ENCODE results near the gene ZBTB33.

The ZBTB33 gene

GRCh38 chrX:120262859-120263708, 12.5 kb downstream of the ZBTB33 start:
- FAIRE-seq (no peak), DNase-seq (ENCODE audit: insufficient read length, low spot score) (no peak)

- DNase-seq (ENCODE audit: insufficient read length, low spot score): no peak
- FAIRE-seq: no peak
Observed at GRCh38 chrX:120264341-120264740, 13.7 kb downstream of the ZBTB33 start.

GRCh38 chrX:120269373-120270035, 18.9 kb downstream of the ZBTB33 start:
- DNase-seq (ENCODE audit: insufficient read length, low spot score) (no peak), FAIRE-seq (no peak)

- FAIRE-seq (no peak), DNase-seq (ENCODE audit: insufficient read length, low spot score) (no peak)
Observed at GRCh38 chrX:120270567-120270966, 20.0 kb downstream of the ZBTB33 start.

DNA sequence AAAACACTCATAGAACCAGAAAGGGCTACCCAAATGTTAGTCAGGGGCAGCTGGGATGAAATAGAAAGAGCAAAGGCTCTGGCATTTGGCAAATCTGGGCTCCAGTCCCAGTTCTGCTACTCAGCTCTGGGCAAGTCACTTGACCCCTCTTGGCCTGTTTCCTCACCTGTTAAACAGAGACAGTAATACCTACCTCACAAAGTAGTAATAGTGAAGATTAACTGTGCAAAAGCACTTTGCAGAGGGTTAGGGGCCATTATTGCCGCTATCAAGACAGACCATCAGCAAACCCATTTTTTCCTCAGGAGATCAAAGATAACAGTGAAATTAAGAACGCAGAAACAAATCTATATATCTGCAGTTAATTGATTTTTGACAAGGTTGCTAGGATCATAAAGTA, 20.6 kb downstream of the ZBTB33 start:
- no peak for FAIRE-seq
- DNase-seq (ENCODE audit: insufficient read length, low spot score): no peak

DNA sequence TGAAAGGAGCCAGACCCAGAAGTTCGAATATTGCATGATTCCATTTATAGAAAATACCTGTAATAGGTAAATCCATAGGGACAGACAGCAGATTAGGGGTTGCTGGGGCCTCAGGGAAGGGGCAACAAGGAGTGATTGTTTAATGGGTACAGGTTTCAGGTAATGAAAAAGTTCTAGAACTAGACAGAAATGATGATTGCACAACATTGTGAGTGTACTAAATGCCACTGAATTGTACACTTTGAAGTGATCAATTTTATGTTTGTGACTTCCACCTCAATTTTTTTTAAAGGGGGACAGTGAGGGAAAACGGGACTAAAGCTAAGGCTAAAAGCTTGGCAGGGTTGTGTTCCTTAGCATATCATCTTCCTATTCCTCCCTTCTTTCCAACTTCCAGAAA, 23.5 kb downstream of the ZBTB33 start:
- FAIRE-seq (no peak), DNase-seq (ENCODE audit: insufficient read length, low spot score) (no peak)

GRCh38 chrX:120274958-120275357, 24.3 kb downstream of the ZBTB33 start:
- no peak for DNase-seq (ENCODE audit: insufficient read length, low spot score)
- FAIRE-seq: no peak

DNA sequence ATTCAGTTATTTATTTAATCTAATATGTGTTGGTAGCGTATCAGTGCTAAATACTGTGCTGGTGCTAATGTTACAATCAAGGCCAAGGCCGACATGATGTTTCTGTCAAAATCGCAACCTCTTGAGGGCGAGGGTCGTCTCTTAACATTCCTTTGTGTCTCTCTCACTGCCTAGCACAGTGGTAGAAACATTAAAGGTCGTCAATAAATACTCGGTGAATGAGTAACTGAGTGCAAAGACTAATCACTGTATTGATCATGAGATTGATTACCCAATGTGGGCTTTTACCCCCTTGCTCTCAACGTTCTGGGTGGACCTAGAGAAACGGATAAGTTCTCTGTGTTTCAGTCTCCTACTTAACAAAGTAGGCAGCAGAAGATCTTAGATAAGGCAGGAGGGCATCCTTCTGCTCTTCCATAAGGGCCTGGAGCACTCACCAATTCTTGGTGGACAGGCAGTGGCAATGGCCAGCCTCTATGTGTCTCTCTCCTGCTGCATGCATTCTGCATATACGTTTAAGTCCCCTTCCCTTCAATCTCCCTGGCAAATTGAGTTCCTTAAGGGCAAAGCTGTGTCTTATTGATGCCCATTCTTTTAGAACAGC, 30.5 kb downstream of the ZBTB33 start:
- DNase-seq (ENCODE audit: insufficient read length, low spot score) (no peak), FAIRE-seq (no peak)

DNA sequence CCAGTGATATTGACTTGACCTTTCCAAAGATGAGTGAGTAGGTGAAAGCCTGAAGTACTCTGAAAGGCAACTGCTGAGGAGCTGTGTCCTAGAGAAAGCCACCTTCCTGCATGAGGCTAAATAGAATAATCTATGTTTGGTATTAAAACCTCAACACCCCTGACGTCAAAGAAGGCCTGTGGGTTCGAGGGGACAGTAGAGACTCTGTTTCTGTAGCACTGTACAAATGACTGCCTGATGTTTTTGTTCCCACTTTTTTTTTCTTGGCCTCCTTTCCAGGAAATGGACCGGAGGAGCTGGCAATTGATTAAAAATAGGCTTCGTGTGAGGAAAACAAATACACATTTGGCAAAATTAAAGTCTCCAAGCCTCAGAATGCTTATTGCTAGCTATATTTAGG, 31.1 kb downstream of the ZBTB33 start:
- FAIRE-seq (no peak), DNase-seq (ENCODE audit: insufficient read length, low spot score) (no peak)

GRCh38 chrX:120282697-120283096, 32.1 kb downstream of the ZBTB33 start:
- FAIRE-seq (no peak), DNase-seq (ENCODE audit: insufficient read length, low spot score) (no peak)

DNA sequence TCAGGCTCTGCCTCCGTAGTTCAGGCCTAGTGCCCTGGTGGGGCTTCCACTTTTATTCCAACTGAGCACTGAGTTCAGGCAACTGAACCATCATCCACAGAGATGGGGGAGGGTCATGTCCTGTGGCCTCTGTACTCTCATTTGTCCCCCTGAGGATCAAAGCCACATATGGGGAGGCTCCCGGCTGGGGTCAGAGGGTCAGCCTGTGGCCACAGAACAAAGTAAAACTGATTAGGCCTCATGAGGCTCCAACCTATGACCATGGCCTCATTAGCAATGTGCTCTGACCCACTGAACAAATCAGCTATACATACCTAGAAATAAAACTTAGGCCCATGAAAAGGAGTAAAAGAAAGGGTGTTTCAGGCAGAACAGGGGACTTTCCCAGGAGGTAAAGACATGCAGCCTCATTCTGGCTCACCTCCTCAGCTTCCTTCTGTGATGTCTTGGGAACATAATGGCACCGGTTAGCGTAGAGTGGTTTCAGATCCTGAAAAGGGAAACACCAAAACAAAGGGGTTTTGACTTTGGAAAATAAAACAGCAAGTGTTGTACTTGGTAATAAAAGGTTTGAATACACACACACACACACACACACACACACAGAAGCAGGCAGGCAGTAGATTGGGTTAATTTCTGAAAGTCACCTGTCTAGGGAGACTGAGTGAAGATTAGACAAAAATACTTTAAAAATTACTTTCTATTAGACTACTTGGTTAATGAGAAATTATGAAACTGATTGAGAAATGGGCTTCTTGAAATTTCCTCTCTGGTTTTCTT, 36.3 kb downstream of the ZBTB33 start:
- FAIRE-seq (no peak), DNase-seq (ENCODE audit: insufficient read length, low spot score) (no peak)

DNA sequence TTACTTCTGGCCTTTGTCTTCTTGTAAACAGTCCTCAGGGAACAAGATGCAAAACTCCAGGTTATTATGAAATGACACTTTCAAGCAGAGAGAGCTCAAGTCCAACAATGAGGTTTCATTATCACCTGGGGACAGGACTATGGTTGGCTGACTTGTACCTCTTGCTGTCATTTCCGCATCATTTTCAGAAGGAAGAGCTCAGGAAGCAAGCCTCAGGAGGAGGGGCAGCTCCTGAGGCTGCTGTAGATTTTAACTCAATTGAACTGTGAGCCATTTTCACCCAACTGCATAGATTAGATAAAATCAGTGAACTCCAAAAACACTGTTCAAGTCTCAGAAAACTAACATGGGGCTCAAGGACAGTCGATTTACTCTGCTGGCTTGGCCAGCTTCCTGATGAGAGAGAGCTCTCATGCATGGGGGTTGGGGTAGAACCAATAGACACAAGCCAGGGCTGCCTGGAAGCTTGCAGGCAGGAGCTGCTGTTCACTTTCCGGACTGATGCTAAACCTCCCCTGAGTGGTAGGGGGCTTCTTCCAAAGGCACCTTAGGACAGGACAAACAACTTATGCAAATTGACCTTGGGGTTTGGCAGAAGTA, 37.0 kb downstream of the ZBTB33 start:
- FAIRE-seq: no peak
- DNase-seq (ENCODE audit: insufficient read length, low spot score): no peak

- DNase-seq (ENCODE audit: insufficient read length, low spot score): no peak
- FAIRE-seq: no peak
Observed at GRCh38 chrX:120290107-120290506, 39.5 kb downstream of the ZBTB33 start.

DNA sequence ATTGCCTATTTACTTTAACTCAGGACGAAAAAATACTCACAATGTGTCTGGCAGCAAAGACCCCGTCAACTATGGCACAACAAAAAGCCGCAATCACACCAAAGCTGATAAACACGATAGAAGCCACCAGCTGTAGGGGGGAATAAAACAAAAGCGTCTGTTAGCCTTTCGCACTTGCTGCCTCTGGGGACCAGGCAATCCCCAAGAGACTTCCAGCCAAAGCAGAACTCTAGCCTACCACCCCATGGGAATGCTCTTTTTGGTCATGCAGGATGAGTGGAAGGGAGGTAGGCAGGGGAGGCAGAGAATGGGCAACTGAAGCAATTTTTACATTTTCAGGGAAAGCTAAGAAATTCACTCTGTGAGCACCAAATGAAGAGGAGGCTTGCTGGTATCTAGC, 40.6 kb downstream of the ZBTB33 start:
- DNase-seq (ENCODE audit: insufficient read length, low spot score): no peak
- FAIRE-seq: no peak

DNA sequence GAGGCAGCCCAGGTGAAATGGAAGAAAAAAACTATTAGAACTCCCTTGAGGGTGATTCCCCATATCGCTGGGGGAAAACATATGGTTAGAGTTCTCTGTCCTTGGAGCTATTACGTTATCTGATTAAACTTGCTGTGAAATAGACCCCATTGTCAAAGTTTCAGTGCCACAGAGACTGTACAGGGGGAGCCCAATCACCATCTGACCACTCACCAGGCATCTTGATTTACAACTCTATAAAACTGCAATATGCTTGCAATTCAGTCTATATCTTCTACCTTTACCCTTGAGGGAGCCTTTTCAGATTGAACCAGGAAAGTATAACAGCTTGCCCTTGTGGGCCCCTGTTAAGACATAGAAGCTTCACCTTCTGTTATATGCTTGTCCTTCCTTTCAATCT, 42.4 kb downstream of the ZBTB33 start:
- FAIRE-seq: no peak
- DNase-seq (ENCODE audit: insufficient read length, low spot score): no peak

DNA sequence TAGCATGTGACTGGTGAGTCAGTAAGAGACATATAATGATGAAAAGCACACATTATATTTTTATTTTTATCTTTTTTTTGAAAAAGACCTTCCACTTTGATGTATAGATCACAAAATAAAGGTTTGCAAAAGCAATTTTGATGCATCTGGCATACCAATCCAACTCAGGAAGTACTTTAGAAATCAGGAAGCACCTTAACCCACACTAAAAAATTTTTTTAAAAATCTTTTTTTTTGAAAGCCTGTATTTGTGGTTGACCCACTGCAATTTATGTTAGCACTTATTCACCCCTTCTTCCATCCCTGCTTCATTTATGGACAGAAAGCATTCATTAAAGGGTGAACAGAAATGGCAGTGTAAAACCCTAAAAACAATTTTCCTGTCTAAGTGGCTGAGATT, 44.0 kb downstream of the ZBTB33 start:
- DNase-seq (ENCODE audit: insufficient read length, low spot score): no peak
- no peak for FAIRE-seq

GRCh38 chrX:120297923-120298322, 47.3 kb downstream of the ZBTB33 start:
- FAIRE-seq: no peak
- no peak for DNase-seq (ENCODE audit: insufficient read length, low spot score)

DNA sequence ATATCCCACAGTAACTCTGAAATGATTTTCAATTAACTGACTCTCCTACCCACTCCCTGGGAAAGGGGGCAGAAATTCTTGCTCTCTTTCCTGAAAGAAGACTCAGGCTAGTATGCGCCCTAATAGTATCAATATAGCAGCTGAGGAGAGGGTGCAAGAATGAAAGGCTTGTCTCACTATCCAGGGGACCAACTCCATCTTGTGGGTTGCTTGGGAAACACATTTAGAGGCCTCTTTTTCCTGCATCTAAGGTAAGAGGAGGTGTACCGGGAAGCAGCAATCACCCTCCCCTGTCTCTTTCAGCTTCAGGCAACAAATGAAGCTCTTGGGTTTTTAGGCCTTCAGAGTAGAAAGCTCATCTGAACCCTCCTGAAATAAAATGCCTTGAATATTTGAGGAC, 49.3 kb downstream of the ZBTB33 start:
- DNase-seq (ENCODE audit: insufficient read length, low spot score) (no peak), FAIRE-seq (no peak)

- no peak for FAIRE-seq
- DNase-seq (ENCODE audit: insufficient read length, low spot score): no peak
Observed at GRCh38 chrX:120301497-120301896, 50.9 kb downstream of the ZBTB33 start.

- FAIRE-seq (no peak), DNase-seq (ENCODE audit: insufficient read length, low spot score) (no peak)
Observed at GRCh38 chrX:120301960-120302359, 51.3 kb downstream of the ZBTB33 start.

DNA sequence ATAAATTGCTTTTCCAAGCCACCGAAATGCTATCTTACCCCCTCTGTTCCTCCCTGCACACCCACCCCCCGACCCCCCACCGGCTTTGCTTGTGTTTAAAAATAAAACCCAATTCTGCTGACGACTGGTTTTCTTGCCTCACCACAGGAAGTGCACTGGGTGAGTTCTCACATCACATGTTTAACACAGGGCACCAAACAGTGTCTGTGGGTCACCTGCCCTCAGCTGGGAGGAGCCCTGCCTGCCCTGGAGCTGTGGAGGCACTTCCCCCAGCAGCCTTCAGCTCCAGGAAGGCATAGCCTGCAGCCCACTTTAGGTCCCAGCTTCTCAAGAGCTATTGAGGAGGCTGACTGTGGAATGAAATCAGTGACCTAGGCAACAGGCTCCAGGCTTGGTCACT, 51.8 kb downstream of the ZBTB33 start:
- DNase-seq (ENCODE audit: insufficient read length, low spot score) (no peak), FAIRE-seq (no peak)

Measured in HTR-8/SVneo (cell line).